ENCODE measurements around the gene INKA1.

The INKA1 gene

DNA sequence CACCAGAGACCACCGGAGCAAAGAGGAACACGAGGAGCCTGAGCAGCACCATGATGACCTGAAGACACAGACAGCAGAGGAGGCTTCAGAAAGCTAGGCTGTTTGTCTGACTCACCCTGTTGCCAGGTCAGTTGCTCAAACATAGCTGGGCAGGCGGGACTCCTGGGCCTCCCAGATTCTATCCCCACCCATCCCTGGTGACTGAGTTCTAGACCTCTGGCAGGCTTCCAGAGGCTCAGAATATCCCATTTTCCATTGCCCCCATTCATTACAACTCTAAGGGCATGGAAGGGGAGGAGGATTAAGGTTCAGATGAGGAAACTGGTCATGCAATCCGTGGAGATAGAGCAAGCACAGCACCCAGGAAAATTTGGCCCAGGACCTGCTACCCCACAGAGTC, 3.3 kb upstream of the INKA1 start, which contains the start of gene CDHR4:
Gene CDHR4 (minus strand): TSS at position 113 of the 400 bp plus-strand sequence. CDS start 61 bp downstream, at position 52.
- H3K9ac ChIP-seq (ENCODE audit: insufficient read length), result no peak within 1 kb of the TSS

GRCh38 chr3:49801160-49801559, 1.9 kb upstream of the INKA1 start:
- H3K36me3 ChIP-seq (ENCODE audit: insufficient read depth, low read length), result no peaks in the 10 kb centered on the region
- DNase-seq (ENCODE audit: low read depth, low spot score), result no peak
- no peak overlapping the region for H3K27ac ChIP-seq
- TF ChIP-seq POLR2AphosphoS5 (IDR thresholded peaks at IDR 0.05; ENCODE audit: borderline replicate concordance, low read depth, low read length) (no peak), EZH2 (IDR thresholded peaks at IDR 0.05) (no peak), FOXP2 (optimal IDR thresholded peaks at IDR 0.05; ENCODE audit: control extremely low read depth, extremely low read length, insufficient read depth) (no peak)
- no peak overlapping the region for H3K4me3 ChIP-seq
- no peaks in the 10 kb centered on the region for H3K9me3 ChIP-seq (ENCODE audit: low read depth, low read length)
- no peak overlapping the region for H3K9ac ChIP-seq (ENCODE audit: insufficient read length)

More for the DNA sequence above, 3.3 kb upstream of the INKA1 start, which contains the start of gene CDHR4:
- H3K4me3 ChIP-seq, result no peak within 1 kb of the TSS
- no peak for DNase-seq (ENCODE audit: low read depth, low spot score)
- H3K27ac ChIP-seq, result no peak within 1 kb of the TSS
- H3K9me3 ChIP-seq (ENCODE audit: low read depth, low read length), result no peaks in the 10 kb centered on the region
- TF ChIP-seq POLR2AphosphoS5 (IDR thresholded peaks at IDR 0.05; ENCODE audit: borderline replicate concordance, low read depth, low read length) (no peak), EZH2 (IDR thresholded peaks at IDR 0.05) (no peak), FOXP2 (optimal IDR thresholded peaks at IDR 0.05; ENCODE audit: control extremely low read depth, extremely low read length, insufficient read depth) (no peak)
- no peaks in the 10 kb centered on the region for H3K36me3 ChIP-seq (ENCODE audit: insufficient read depth, low read length)

DNA sequence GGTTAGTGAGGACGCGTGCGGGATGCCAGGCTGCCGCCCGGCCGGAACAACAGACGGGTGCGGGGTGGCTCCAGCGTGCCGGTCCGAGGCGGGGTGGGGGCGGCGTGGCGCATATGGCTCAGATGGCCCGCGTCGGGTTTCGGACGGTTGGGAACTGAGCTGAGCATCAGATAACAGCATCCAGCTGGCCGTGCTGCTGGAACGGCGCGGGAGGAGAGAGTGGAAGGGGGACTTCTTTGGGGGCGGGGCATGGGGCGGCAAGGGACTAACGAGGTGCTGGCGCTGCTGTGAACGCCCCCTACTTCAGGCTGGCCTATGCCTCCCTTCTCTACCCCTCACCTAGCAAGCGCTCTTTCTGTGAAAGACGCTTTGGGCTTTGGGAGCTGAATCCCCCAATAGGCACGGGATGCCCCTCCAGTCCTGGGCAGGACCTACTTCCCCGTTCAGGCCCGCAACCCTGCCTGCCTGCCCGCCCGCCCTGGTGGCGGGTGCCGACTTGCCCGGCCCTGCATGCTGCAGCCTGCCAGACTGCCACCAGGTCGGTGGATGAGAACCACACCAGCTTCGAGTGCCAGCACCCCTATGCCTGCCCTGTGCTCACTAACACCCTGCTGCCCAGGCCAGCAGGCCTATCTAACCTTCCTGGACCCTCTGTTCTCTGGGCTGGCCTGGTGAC, 542 bp downstream of the INKA1 start:
- H3K9ac ChIP-seq (ENCODE audit: insufficient read length), result no peak overlapping the region
- no peaks in the 10 kb centered on the region for H3K36me3 ChIP-seq (ENCODE audit: insufficient read depth, low read length)
- TF ChIP-seq EZH2 (IDR thresholded peaks at IDR 0.05) (no peak), POLR2AphosphoS5 (IDR thresholded peaks at IDR 0.05; ENCODE audit: borderline replicate concordance, low read depth, low read length) (no peak), FOXP2 (optimal IDR thresholded peaks at IDR 0.05; ENCODE audit: control extremely low read depth, extremely low read length, insufficient read depth) (no peak)
- peak overlapping the region; percentile 85 for H3K4me3 ChIP-seq
- no peak for DNase-seq (ENCODE audit: low read depth, low spot score)
- no peaks in the 10 kb centered on the region for H3K9me3 ChIP-seq (ENCODE audit: low read depth, low read length)
- H3K27ac ChIP-seq, result no peak overlapping the region

DNA sequence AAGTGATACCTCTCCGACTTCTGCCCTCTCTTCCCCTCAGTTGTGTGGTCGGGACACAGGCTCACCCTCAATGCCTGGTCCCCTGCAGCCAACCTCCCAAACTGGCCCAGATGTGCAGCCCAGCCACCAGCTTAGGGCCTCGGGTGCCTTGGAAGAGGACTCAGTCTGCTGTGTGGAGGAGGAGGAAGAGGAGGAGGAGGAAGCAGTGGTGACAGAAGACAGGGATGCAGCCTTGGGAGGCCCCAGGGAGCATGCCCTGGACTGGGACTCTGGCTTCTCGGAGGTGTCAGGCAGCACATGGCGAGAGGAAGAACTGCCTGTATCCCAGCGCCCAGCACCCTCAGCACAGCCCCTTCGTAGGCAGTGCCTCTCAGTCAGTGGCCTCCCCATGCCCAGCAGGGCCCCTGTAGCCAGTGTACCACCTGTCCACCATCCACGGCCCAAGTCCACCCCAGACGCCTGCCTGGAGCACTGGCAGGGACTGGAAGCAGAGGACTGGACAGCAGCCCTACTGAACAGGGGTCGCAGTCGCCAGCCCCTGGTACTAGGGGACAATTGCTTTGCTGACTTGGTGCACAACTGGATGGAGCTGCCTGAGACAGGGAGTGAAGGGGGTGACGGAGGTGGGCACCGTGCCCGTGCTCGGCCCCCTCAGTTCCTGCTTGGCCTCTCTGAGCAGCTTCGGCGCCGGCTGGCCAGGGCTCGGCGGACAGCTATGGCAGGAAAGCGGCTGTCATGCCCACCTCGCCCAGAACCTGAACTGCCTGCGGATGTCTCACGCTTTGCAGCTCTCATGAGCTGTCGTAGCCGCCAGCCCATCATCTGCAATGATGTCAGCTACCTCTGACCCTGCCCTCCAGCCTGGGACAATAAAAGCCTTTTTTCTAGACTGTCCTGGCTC, 1.3 kb downstream of the INKA1 start:
- no peak for TF ChIP-seq POLR2AphosphoS5 (IDR thresholded peaks at IDR 0.05; ENCODE audit: borderline replicate concordance, low read depth, low read length)
- peak overlapping the region; percentile 81 for H3K27ac ChIP-seq
- H3K9ac ChIP-seq (ENCODE audit: insufficient read length), result no peak overlapping the region
- peak overlapping the region; percentile 85 for H3K4me3 ChIP-seq
- DNase-seq (ENCODE audit: low read depth, low spot score), result no peak
- H3K36me3 ChIP-seq (ENCODE audit: insufficient read depth, low read length), result no peaks in the 10 kb centered on the region
- no peaks in the 10 kb centered on the region for H3K9me3 ChIP-seq (ENCODE audit: low read depth, low read length)

DNA sequence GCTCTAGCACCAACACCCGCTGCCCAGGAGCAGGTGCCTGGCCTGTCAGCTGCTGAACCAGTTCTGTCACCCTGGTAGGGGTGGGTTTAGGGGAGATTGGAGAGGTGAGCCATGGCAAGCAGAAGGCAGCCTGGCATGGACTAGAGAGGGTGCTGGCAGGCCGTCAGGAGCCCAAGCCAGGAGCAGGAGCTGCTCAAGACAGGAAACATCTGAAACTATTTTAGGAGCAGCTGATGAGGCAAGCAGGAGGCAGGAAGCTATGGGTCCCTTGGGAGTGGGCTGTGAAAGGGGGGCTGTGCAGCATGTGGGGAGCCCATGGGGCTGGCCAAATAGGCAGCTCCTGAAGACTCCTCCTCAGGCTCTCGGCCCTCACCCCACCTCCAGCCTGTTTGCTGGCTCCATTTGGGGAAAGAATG, 2.3 kb downstream of the INKA1 start:
- Histone ChIP-seq H3K4me3 (peak overlapping the region; percentile 68), H3K27ac (peak overlapping the region; percentile 97), H3K36me3 (ENCODE audit: insufficient read depth, low read length) (no peaks in the 10 kb centered on the region), H3K9me3 (ENCODE audit: low read depth, low read length) (no peaks in the 10 kb centered on the region), H3K9ac (ENCODE audit: insufficient read length) (peak overlapping the region; percentile 69)
- DNase-seq (ENCODE audit: low read depth, low spot score), result peak; percentile 86
- peak; percentile 39 for TF ChIP-seq FOXP2 (optimal IDR thresholded peaks at IDR 0.05; ENCODE audit: control extremely low read depth, extremely low read length, insufficient read depth)
- no peak for TF ChIP-seq EZH2 (IDR thresholded peaks at IDR 0.05)
- TF ChIP-seq POLR2AphosphoS5 (IDR thresholded peaks at IDR 0.05; ENCODE audit: borderline replicate concordance, low read depth, low read length), result peak; percentile 70

DNA sequence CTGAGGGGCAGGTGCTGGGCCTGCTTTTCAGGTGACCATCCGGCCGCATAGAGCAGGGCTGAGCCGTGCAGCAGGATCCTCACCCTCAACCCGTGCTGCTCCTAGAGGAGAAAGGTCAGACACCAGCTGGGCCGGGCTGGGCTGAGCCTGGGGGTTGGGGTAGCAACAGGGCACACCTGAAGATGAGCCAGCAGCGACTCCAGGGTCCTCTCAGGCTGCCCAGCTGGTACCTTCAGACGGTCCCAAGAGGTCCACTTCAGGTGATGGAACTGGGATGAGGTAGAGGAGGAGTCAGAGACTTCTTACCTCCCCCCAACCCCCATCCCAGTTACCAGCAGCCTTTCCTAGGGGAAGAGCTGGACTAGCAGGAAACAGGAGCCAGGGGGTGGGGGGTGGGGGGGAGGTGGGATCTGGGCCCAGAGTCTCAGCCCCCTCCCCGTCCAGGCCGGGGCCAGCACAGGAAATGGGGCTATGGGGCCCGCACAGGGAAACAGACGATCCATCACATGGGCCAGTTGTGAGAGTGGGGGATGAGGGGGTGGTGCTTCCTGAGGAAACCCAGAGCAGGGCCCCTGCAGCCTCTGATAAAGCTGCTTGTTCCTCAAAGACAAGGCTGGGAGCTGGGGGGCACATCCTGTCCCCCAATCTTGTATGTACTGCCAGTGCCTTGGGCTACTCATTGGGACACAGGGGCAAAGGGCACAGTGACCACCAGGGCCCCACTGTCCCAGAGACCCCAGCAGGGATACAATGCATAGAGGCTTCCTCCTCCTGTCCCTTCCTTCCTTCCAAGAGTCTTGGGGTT, 3.0 kb downstream of the INKA1 start:
- Histone ChIP-seq H3K9me3 (ENCODE audit: low read depth, low read length) (no peaks in the 10 kb centered on the region), H3K4me3 (peak overlapping the region; percentile 68), H3K36me3 (ENCODE audit: insufficient read depth, low read length) (no peaks in the 10 kb centered on the region), H3K9ac (ENCODE audit: insufficient read length) (peak overlapping the region; percentile 69), H3K27ac (peak overlapping the region; percentile 97)
- DNase-seq (ENCODE audit: low read depth, low spot score), result no peak
- TF ChIP-seq POLR2AphosphoS5 (IDR thresholded peaks at IDR 0.05; ENCODE audit: borderline replicate concordance, low read depth, low read length), result peak; percentile 79
- TF ChIP-seq EZH2 (IDR thresholded peaks at IDR 0.05), result no peak

DNA sequence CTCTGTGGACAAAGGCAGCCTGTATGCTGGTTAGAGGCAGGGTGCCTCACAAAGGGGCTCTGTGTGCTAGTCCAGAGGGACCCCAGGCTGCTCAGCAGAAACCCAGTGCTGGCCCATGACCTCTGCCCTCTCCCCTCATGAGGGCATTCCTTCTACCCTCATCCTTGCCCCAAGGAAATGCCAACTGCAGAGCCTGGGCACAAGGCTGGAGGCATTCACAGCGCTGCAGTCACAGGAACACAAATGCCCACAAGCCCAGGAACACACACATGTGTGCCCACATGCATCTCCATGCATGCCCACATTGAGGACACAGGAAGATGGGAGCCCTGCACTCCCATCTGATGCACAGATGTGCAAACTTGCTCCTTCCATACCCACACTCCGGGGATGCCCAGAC, 3.8 kb downstream of the INKA1 start:
- TF ChIP-seq EZH2 (IDR thresholded peaks at IDR 0.05), result no peak
- TF ChIP-seq POLR2AphosphoS5 (IDR thresholded peaks at IDR 0.05; ENCODE audit: borderline replicate concordance, low read depth, low read length), result no peak
- Histone ChIP-seq H3K9ac (ENCODE audit: insufficient read length) (peak overlapping the region; percentile 51), H3K27ac (peak overlapping the region; percentile 97), H3K4me3 (peak overlapping the region; percentile 68), H3K9me3 (ENCODE audit: low read depth, low read length) (no peaks in the 10 kb centered on the region), H3K36me3 (ENCODE audit: insufficient read depth, low read length) (no peaks in the 10 kb centered on the region)
- no peak for DNase-seq (ENCODE audit: low read depth, low spot score)

Data from SK-N-MC (cell line).